T-helper 9 cell (primary cell): ENCODE data around the gene MAPK13.
"Not testable (repeated sequence)": the region's sequence is repeated elsewhere in the genome, so short reads cannot be mapped to it uniquely, and the experiment has no call there.

ENCODE experiments used
- DNase-seq: peaks from one replicate; pipeline ENCODE4 v3.0.0-alpha.2; 2020

MAPK13 gene

GRCh38 chr6:36115412-36115811 lies 14.9 kb upstream of the MAPK13 start:
- no peak for DNase-seq

GRCh38 chr6:36116066-36116864 lies 14.0 kb upstream of the MAPK13 start:
- no peak for DNase-seq

- DNase-seq: no peak
Measured at GRCh38 chr6:36116943-36117342, 13.4 kb upstream of the MAPK13 start.

- no peak for DNase-seq
Measured at GRCh38 chr6:36117658-36118549, 12.4 kb upstream of the MAPK13 start.

- DNase-seq: peak; percentile 55
Measured at GRCh38 chr6:36118550-36119107, 11.7 kb upstream of the MAPK13 start.

GRCh38 chr6:36119209-36119608 lies 11.1 kb upstream of the MAPK13 start:
- DNase-seq: no peak

- no peak for DNase-seq
Measured at GRCh38 chr6:36120018-36120417, 10.3 kb upstream of the MAPK13 start.

- DNase-seq: peak; percentile 64
Measured at GRCh38 chr6:36120539-36120938, 9.8 kb upstream of the MAPK13 start.

- DNase-seq: peak; percentile 34
Measured at GRCh38 chr6:36120979-36121786, 9.1 kb upstream of the MAPK13 start.

- DNase-seq: no peak
Measured at GRCh38 chr6:36121787-36122494, 8.4 kb upstream of the MAPK13 start.

GRCh38 chr6:36122495-36123269 lies 7.6 kb upstream of the MAPK13 start:
- no peak for DNase-seq

- peak; percentile 86 for DNase-seq
Measured at GRCh38 chr6:36123270-36124139, 6.8 kb upstream of the MAPK13 start.

GRCh38 chr6:36124346-36124745 lies 6.0 kb upstream of the MAPK13 start:
- not testable (repeated sequence) for DNase-seq

GRCh38 chr6:36124881-36125280 lies 5.4 kb upstream of the MAPK13 start:
- no peak for DNase-seq

- DNase-seq: no peak
Measured at GRCh38 chr6:36125575-36125974, 4.7 kb upstream of the MAPK13 start.

GRCh38 chr6:36126121-36126520 lies 4.2 kb upstream of the MAPK13 start:
- no peak for DNase-seq

- no peak for DNase-seq
Measured at GRCh38 chr6:36126553-36127458, 3.5 kb upstream of the MAPK13 start.

GRCh38 chr6:36127462-36128016 lies 2.8 kb upstream of the MAPK13 start:
- no peak for DNase-seq

GRCh38 chr6:36128073-36128472 lies 2.2 kb upstream of the MAPK13 start:
- no peak for DNase-seq
